HG03064 (cell line): ENCODE data around the gene RNF169.

Source experiments
- ATAC-seq: cut with Tn5 transposase; IDR thresholded peaks from one replicate; pipeline ENCODE4 v1.9.1; 2021; ENCODE audit warnings: low read depth; ENCODE audit not compliant: unreplicated experiment

RNF169 gene

GRCh38 chr11:74860743-74861142, 112.1 kb downstream of the RNF169 start:
- ATAC-seq, result no peak

GRCh38 chr11:74863410-74863809, 114.8 kb downstream of the RNF169 start:
- ATAC-seq, result no peak

GRCh38 chr11:74866557-74866956, 117.9 kb downstream of the RNF169 start:
- no peak for ATAC-seq

GRCh38 chr11:74870485-74870884, 121.8 kb downstream of the RNF169 start:
- no peak for ATAC-seq

- no peak for ATAC-seq
Measured at GRCh38 chr11:74871037-74871436, 122.4 kb downstream of the RNF169 start.

- no peak for ATAC-seq
Measured at GRCh38 chr11:74877132-74877531, 128.5 kb downstream of the RNF169 start.
